ENCODE measurements around the gene TDRD5.

TDRD5 gene
- total RNA-seq: 0 reads per million in 4 experiments

DNA sequence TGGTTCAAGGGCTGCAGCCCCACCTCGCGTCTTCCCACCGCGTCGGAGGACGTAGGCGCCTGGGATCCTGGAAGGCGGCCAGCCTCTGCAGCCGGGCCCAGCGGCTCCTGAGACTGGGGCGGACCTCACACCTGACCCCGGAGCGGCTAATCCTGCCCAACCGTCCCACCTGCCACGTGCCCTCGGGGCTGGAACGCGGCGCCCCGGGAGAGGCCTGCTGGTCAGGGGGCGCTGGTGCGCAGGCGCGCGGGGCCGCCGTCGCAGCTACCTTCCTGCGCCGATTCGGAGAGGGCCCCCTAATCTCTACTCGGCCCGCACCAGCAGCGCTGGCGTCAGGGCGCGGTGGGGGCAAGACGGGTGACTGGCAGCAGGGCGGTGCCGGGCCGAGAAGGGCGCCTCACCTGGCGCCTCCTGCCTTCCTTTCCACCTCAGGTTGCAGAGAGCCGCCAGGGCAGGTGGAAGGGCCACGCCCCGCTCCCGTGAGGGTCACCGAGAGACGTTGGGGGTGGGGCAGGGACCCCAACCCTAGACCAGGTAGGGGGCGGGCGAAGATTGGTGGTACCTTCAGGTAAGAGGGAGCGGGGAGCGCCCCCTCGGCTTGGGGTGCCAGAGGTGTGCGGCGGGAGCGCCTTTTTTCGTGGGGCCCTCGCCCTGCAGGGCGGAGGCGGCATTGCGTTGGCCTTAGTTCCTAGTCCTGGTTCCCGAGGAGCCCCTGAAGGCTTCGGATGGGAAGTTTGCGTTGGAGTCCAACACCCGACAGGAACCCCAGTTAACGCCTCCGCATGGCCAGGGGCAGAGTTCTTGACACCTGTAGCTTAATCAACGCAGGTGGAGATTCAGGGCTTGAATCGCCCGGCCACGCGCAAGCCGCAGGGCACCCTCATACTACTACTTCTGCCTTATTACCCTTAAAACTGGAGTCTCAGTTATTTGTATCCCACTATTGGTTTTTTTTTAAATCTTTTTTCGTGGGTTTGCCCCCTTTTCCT is at the start of gene TDRD5:
Gene TDRD5 (plus strand): TSS at position 241 of the 989 bp plus-strand sequence. CDS start 784 bp downstream, outside the sequence.
- DNase-seq: no peak

GRCh38 chr1:179545321-179545720 is 46.3 kb upstream of the TDRD5 start:
- DNase-seq: no peak

- DNase-seq: no peak
Observed at GRCh38 chr1:179547021-179547535, 44.6 kb upstream of the TDRD5 start.

- DNase-seq: no peak
Observed at GRCh38 chr1:179548666-179549367, 42.8 kb upstream of the TDRD5 start.

DNA sequence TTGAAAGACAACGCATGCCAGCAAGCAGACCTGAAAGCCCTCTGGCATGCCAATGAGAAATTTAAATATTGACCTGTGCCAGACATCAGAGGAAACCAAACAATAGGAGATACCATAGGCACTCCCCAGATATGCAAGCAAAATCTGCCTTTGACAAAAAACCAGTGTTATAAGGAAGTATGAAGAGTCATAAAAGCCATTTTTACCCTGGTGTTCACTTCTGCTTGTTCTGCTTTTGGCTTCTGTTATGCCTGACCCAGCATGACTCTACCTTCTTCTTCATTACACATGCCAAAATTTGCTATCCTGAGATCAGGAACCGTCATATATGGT is 42.3 kb upstream of the TDRD5 start:
- DNase-seq: no peak

DNA sequence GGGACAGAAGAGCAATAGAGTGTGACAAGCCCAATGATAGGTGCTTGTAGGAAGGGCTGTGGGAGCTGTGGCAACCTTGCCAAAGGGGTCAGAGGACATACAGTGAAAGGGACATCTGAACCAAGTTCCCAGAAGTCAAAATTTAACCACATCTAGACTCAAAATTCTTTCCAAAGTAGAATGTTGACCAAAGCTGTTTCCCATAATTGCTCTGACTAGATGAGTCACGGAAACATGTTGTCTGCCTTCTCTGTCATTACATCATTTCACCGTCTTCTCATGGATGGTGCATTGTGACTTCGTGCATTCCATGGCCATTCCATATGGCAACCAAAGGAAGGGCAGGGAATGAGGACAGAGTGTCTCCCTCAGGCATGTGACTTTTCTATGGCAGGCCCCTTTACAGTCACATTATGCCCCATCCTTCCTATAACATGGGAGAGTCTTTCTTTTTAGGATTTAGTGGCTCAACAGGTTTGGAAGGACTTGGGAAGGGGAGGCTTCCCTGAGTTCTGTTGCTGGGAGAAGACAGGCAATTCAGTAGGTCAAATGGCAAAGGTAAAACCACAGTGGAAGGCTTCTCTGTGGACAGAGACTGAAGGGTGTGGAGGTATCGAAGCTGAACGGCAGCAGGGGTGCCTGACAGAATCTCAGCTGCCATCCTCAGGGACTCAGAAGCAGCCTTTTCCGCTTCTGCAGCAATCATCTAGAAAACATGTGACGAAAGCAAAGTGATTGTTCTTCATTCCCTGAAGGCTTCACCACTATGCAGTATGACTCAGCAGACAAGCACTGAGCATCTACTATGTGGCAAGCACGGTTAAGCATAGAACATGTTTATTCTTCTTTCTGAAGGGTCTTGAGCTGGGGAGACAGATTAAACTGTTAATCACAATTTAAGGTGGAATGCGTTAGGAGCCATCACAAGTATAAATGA is 40.6 kb upstream of the TDRD5 start:
- DNase-seq: no peak

DNA sequence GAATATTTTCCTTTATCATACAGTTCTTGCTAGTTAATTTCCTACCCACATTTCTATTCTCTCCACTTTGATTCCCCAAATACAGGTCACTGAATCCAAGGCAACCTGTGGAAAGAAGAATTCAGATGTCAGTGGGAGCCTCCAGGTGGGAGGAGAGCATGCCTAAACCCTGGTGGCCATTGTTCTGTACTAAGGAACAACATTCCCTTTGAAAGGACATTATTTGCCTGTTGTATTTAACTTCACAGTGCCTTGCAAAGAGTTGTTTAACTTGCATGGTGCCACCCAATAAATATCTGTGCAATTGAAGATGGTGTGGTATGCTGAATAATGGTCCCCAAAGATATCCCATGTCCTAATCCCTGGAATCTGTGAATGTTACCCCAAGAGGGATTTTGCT is 37.2 kb upstream of the TDRD5 start:
- no peak for DNase-seq

- no peak for DNase-seq
Observed at GRCh38 chr1:179558078-179558477, 33.6 kb upstream of the TDRD5 start.

DNA sequence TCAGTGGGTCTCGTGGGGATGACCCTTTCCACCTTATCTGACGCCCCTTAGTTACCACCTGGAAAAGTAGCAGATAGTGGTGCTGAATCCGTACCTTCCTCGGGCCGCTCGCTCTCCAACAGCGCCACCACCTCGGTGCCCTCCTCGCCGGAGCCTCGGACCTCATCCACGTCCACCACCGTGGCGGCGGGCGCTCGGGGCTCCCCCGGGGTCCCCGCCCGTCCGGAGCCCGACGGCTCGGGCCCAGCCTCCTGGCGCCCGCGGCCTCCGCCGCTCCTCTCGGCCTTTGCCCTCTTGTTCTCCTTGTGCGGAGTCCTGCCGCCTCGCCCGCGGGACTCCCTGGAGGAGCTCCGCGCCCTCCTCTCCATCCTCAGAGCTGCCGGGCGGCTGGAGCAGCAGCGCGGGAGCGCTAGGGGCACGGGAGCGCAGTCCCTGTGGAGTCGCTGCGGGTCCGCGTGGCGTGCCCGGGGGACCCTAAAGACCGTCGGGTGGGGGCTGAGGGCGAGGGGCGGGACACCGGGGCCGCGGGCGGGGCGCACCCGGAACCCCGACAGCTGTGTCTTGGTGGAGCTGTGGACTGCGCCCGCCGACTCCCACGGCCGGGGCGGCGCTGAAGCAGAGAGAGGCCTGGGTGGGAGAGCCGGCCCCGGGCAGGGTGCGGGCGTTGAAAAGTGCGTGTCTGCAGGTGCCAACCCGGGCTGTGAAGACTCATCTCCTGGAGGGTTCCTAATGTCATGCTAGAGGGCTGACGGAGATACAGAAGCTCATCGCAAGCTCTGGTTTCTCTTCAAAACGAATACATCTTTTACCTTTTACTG is 15.9 kb upstream of the TDRD5 start, which contains the start of gene NPHS2:
Gene NPHS2 (minus strand): TSS at position 452 of the 818 bp plus-strand sequence. CDS start 84 bp downstream, at position 368.
- DNase-seq: no peak

DNA sequence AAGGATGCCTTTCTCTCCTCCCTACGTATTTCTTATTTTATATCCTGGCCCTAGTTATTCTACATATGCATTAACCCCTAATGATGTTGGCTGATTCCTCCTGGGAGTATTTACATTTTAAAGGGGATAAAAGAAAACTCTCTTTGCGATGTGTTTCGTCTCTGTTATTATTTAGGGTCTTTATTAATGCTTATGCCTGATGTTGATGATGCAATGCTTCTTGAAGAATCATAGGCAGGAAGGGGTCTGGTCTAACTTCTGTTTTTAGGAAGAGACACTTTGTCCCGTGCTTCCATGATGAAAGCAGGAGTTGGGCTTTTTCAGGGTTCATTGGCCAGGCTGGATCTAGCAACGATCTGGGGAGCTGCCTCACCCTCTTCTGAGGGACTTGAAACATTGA is 15.1 kb upstream of the TDRD5 start:
- DNase-seq: no peak

- DNase-seq: no peak
Observed at GRCh38 chr1:179583771-179584320, 7.8 kb upstream of the TDRD5 start.

GRCh38 chr1:179586107-179586823 is 5.4 kb upstream of the TDRD5 start:
- DNase-seq: no peak

DNA sequence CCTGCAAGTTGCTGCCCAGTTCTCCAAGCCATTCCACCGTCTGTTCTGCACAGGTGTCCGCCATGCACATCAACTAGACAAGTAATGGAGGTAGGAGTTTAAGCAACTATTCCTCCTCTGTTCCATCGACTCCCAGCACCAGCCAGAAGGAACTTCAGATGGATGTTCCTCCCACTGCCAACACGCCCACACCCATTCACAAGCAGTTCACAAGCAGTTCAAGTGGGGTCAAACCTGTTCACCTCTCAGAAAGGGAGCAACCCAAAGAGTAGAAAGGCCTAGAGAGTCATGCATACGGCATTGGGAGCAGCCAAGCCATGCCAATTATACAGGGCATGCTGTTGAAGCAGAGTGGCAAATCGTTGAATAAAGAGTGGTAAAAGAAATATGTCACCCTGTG is 4.3 kb upstream of the TDRD5 start:
- no peak for DNase-seq

DNA sequence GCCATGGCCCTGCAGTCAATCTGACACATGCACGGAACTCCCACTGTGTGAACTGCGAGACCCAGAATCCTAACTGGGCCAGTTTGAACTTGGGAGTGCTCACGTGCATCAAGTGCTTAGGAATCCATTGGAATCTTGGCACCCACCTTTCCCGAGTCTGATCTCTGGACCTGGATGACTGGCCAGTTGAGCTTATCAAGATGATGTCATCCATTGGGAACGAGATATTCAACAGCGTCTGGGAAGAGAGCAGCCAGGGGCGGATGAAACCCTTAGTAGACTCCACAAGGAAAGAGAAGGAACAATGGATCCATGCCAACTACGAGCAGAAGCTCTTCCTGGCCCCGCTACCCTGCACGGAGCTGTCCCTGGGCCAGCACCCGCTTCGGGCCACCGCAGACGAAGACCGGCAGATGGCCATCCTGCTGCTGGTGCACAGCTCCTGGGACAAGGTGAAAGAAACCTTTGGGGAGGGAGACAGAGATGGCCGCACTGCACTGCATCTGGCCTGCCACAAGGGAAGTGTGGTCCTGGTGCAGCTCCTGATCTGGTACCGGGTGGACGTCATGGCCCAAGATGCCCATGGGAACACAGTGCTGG is 3.1 kb upstream of the TDRD5 start:
- no peak for DNase-seq

DNA sequence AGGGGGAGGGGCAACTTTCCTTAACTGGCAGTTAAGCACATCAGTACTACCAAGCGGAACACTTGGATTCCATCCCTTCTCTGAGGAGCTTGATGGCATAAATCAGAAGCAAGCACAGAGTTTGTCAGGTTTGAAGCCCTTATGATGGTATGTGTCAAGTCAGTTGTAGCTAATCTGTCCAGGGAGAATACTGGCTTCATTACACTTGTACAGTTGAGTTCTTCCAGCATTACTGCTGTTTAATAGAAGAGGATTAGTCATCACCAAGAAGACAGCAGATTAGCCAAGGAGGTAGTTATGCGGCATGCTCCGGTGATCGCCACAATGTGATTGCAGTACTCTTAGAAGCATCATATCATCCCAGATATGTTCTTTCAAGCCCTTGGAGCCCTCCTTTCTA is 2.1 kb upstream of the TDRD5 start:
- no peak for DNase-seq

DNA sequence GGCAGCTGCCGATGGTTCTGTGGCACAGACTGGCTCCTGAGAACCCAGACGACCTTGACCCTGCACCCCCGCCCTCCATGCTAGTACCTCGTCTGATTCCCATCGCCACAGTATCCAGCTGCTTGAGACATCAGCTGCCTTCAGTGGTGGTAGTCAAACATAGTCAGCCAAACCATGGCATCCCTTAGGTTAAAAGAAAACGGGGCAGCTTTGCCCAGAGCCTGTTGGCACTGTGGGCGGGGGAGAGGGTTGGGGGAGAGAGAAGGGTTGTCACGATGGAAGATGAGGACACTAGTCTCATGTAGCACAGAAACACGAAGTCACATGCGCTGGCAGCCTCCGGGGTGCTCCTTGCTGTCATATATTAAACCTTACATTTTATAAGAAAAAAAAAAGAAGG is 961 bp upstream of the TDRD5 start:
- no peak for DNase-seq

DNA sequence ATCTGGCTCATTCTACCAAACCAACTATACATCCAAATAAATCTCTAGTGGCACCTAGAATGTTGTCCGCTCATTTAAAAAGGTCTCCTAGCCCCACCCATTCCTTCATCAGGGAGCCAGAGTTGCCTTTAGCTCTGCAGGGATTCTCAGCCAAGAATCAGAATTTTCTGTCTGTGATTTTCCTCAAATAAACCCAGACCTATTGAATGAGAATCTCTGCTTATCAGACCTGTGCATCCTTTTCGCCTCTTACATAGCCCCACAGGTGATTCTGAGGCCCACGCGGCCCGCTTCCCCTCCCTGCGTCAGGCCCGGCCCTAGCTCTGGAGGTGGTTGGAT is 410 bp upstream of the TDRD5 start:
- no peak for DNase-seq

DNA sequence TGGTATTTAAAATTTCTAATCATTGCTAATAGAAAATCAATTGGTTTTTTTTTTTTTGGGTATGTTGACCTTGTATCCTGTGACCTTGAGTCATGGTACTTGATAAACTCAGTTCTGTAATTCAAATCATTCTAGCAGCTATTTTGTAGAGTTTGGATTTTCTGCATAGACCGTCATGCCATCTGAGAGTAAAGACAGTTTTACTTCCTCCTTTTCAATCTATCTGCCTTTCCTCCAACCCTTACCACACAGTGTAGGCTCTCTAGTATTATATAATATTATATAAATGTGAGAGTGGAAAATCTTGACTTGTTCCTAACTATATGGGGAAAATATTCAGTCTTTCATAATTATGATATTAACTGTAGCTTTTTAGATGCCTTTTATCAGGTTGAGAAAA is 7.0 kb downstream of the TDRD5 start:
- no peak for DNase-seq

GRCh38 chr1:179599623-179600249 is 8.1 kb downstream of the TDRD5 start:
- DNase-seq: no peak

DNA sequence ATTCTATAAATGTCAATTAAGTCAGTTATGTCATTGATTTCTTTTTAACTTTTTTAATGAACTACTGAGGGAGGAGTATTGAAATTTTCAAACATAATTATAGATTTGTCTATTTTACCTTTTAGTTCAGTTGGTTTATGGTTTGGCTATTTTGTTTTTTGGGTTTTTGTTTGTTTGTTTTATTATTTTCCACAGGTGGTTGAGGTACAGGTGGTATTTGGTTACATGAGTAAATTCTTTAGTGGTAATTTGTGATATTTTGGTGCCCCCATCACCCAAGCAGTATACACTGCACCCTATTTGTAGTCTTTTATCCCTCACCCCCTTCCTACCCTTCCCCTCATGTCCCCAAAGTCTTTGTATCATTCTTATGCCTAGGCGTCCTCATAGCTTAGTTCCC is 9.5 kb downstream of the TDRD5 start:
- no peak for DNase-seq

All from effector CD8-positive, alpha-beta T cell (primary cell).